Astrocyte (in vitro differentiated cells and primary cell): Measurements from ENCODE around the gene POU3F3.

ENCODE experiments used
- EZH2 ChIP-seq: IDR thresholded peaks from 2 replicates; pipeline ENCODE4 v1.6.1; 2012; ENCODE audit warnings: mild to moderate bottlenecking, low read length, inconsistent platforms; ENCODE audit not compliant: insufficient read depth
- TF ChIP-seq, protein P1 (sequence below): IDR thresholded peaks from 2 replicates; pipeline ENCODE4 v1.5.1; 2011; ENCODE audit warnings: low read depth, mild to moderate bottlenecking, inconsistent platforms, low read length, moderate library complexity; ENCODE audit not compliant: insufficient read depth

GRCh38 chr2:104896446-104896845 is 42.5 kb downstream of the POU3F3 start:
- TF ChIP-seq, protein P1, sequence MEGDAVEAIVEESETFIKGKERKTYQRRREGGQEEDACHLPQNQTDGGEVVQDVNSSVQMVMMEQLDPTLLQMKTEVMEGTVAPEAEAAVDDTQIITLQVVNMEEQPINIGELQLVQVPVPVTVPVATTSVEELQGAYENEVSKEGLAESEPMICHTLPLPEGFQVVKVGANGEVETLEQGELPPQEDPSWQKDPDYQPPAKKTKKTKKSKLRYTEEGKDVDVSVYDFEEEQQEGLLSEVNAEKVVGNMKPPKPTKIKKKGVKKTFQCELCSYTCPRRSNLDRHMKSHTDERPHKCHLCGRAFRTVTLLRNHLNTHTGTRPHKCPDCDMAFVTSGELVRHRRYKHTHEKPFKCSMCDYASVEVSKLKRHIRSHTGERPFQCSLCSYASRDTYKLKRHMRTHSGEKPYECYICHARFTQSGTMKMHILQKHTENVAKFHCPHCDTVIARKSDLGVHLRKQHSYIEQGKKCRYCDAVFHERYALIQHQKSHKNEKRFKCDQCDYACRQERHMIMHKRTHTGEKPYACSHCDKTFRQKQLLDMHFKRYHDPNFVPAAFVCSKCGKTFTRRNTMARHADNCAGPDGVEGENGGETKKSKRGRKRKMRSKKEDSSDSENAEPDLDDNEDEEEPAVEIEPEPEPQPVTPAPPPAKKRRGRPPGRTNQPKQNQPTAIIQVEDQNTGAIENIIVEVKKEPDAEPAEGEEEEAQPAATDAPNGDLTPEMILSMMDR, result no peak
- no peak for TF ChIP-seq EZH2
